ENCODE data around the gene CYP4F2. TPM values are rescaled to one million over a fixed set of nuclear protein-coding genes. Genes with fewer than 3 reads are reported as not detected.
A peak's percentile ranks its signal among the peaks of the same experiment; 100 is the strongest.
"Not testable (repeated sequence)": the region's sequence is repeated elsewhere in the genome, so short reads cannot be mapped to it uniquely, and the experiment has no call there.

The CYP4F2 gene
- total RNA-seq, 5 donors from 2014 or later (not counting 1 experiment from before 2014, with no cell fraction given), result 0.29 TPM; not detected in 4

DNA sequence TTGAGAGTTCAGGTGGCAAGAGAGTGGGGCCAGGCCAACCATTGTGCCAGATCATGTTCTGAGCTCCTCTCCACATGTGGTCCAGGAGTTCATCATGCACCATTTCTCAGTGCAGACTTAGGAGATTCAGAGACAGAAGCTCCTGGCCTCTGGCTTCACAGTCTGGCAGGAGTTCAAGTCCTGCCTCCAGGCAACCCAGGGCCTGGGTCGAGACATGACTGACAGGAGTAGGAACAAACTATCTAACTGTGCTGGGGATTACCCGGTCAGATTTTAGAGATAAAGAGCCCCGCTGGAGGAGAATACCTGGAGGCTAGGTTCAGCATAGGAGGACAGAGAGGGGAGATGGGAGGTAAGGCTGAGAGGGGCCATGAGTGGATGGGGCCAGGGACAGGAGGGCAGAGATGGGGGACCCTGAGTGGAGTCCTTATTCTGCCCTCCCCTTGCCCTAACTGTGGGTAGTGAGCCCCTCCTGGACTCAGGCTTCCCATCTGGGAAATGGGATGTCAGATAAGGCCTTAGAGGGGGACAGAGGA, 37.4 kb upstream of the CYP4F2 start:
- Mint-ChIP-seq H3K36me3 (no peaks in the 10 kb centered on the region), H3K9me3 (peaks cover 0 to 5% (median 0%) of the 10 kb centered on the region in 3 donors), H3K4me3 (no peak overlapping the region), H3K4me1 (no peaks in the 10 kb centered on the region), H3K27me3 (peaks cover 15 to 18% of the 10 kb centered on the region in 2 donors), H3K27ac (no peak overlapping the region)
- ChIA-PET POLR2A (no interaction called here), CTCF (no interaction called here)
- H3K4me1 ChIP-seq (ENCODE audit: control insufficient read depth in 1 of 2, extremely low read depth in 1 of 2, insufficient read depth in 2 of 2, low read length in 2 of 2), result no peaks in the 10 kb centered on the region
- no peaks in the 10 kb centered on the region for H3K9me3 ChIP-seq
- peaks cover 2 to 51% of the 10 kb centered on the region in 2 experiments for H3K27me3 ChIP-seq (replicated peaks in 1 of 2; ENCODE audit: control insufficient read depth in 2 of 2, extremely low read depth in 1 of 2, insufficient read depth in 2 of 2, low read length in 1 of 2)
- H3K27ac ChIP-seq (ENCODE audit: low read length), result no peak overlapping the region
- no peaks in the 10 kb centered on the region for H3K36me3 ChIP-seq (ENCODE audit: control insufficient read depth in 2 of 2, extremely low read depth in 1 of 2, insufficient read depth in 1 of 2, low read length in 1 of 2)
- 70% methylated on average over 3 of the region's 3 CpGs for WGBS (ENCODE audit: insufficient coverage)
- DNase-seq (no peak), ATAC-seq (replicated peaks in 1 of 4) (no peak)
- no peak overlapping the region for H3K4me3 ChIP-seq (ENCODE audit: control insufficient read depth in 1 of 2, extremely low read depth in 1 of 2, low read length in 1 of 2)

DNA sequence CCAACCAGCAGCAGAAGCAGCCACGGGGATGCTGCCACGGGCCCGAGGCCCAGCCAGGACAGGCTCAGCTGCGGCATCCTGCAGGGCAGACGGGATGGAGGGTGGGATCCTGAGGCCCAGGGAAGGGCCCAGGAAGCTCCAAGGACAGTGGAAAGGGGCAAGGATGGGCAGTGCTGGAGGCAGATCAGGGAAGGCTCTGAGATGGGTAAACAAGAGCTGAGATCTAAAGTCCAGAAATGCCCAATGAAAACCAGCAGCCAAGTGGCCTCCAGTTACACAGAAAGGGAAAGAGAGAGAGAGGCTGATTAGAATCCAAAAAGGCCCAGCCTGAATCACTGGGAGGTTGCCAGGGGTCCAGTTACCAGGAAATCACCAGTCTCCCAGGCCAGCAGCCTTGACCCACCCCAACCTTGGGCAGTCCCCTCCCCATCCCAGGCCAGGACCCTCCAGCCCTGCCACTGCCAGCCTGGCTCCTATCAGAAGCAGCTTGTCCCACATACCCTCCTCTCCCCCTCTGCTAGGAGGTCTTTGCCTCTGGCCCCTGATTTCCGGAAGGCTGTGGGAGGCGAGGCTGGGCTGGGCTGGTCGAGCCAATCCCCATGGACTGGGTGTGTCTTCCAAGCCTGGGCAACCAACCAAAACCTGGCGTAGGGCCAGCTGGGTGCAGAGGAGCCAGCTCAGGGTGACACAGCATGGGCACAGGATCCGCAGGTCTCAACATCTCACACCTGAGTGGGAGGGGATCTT, 36.6 kb upstream of the CYP4F2 start, which contains the start of gene CYP4F11:
CYP4F11 (minus strand) TSS at position 198 of the 747 bp plus-strand sequence; CDS start at position 77, 121 bp downstream.
- Histone ChIP-seq H3K36me3 (ENCODE audit: control insufficient read depth in 2 of 2, extremely low read depth in 1 of 2, insufficient read depth in 1 of 2, low read length in 1 of 2) (no peaks in the 10 kb centered on the region), H3K27ac (ENCODE audit: low read length) (no peak within 1 kb of the TSS), H3K9me3 (no peaks in the 10 kb centered on the region), H3K4me1 (ENCODE audit: control insufficient read depth in 1 of 2, extremely low read depth in 1 of 2, insufficient read depth in 2 of 2, low read length in 2 of 2) (no peaks in the 10 kb centered on the region), H3K27me3 (replicated peaks in 1 of 2; ENCODE audit: control insufficient read depth in 2 of 2, extremely low read depth in 1 of 2, insufficient read depth in 2 of 2, low read length in 1 of 2) (peaks cover 2 to 51% of the 10 kb centered on the region in 2 experiments), H3K4me3 (ENCODE audit: control insufficient read depth in 1 of 2, extremely low read depth in 1 of 2, low read length in 1 of 2) (no peak within 1 kb of the TSS)
- peak in 1 of 35 experiments; percentile 6 for DNase-seq
- POLR2A ChIA-PET, result no interaction called here
- 52% methylated on average over 10 of the region's 10 CpGs for WGBS (ENCODE audit: insufficient coverage)
- no peaks in the 10 kb centered on the region for H3K4me1 Mint-ChIP-seq
- H3K4me3 Mint-ChIP-seq, result no peak within 1 kb of the TSS
- H3K27ac Mint-ChIP-seq, result no peak within 1 kb of the TSS
- ATAC-seq (replicated peaks in 1 of 4), result no peak
- H3K36me3 Mint-ChIP-seq, result no peaks in the 10 kb centered on the region
- peaks cover 0 to 5% (median 0%) of the 10 kb centered on the region in 3 donors for H3K9me3 Mint-ChIP-seq
- H3K27me3 Mint-ChIP-seq, result peaks cover 14 to 18% of the 10 kb centered on the region in 2 donors
- CTCF ChIA-PET, result no interaction called here

DNA sequence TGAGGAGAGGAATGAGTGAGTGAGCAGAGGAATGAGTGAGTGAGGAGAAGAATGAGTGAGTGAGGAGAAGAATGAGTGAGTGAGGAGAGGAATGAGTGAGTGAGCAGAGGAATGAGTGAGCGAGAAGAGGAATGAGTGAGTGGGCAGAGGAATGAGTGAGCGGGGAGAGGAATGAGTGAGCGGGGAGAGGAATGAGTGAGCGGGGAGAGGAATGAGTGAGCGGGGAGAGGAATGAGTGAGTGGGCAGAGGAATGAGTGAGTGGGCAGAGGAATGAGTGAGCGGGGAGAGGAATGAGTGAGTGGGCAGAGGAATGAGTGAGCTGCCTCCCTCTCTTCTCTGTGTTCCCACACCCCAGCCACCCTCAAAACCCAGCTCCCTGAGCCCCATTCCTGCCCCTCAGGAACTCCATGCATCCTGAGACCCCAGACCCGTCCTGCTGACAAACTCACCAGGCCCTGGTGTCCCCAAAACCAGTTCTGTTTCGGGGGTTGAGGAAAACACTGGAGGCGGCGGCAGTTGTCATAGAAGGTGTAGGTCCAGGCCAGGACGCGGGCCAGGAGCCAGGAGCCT, 36.0 kb upstream of the CYP4F2 start:
- POLR2A ChIA-PET; CTCF ChIA-PET; DNase-seq; H3K36me3 Mint-ChIP-seq; ATAC-seq (replicated peaks in 1 of 4); H3K9me3 Mint-ChIP-seq; H3K4me3 Mint-ChIP-seq; H3K4me1 ChIP-seq (ENCODE audit: control insufficient read depth in 1 of 2, extremely low read depth in 1 of 2, insufficient read depth in 2 of 2, low read length in 2 of 2); H3K27ac Mint-ChIP-seq; H3K27ac ChIP-seq (ENCODE audit: low read length); H3K9me3 ChIP-seq; H3K4me3 ChIP-seq (ENCODE audit: control insufficient read depth in 1 of 2, extremely low read depth in 1 of 2, low read length in 1 of 2); H3K36me3 ChIP-seq (ENCODE audit: control insufficient read depth in 2 of 2, extremely low read depth in 1 of 2, insufficient read depth in 1 of 2, low read length in 1 of 2); H3K4me1 Mint-ChIP-seq: not testable (repeated sequence)
- H3K27me3 ChIP-seq (replicated peaks in 1 of 2; ENCODE audit: control insufficient read depth in 2 of 2, extremely low read depth in 1 of 2, insufficient read depth in 2 of 2, low read length in 1 of 2), result peaks cover 2 to 52% of the 10 kb centered on the region in 2 experiments
- peaks cover 20 to 24% of the 10 kb centered on the region in 2 donors for H3K27me3 Mint-ChIP-seq
- WGBS (ENCODE audit: insufficient coverage), result 66% methylated on average over 10 of the region's 12 CpGs

DNA sequence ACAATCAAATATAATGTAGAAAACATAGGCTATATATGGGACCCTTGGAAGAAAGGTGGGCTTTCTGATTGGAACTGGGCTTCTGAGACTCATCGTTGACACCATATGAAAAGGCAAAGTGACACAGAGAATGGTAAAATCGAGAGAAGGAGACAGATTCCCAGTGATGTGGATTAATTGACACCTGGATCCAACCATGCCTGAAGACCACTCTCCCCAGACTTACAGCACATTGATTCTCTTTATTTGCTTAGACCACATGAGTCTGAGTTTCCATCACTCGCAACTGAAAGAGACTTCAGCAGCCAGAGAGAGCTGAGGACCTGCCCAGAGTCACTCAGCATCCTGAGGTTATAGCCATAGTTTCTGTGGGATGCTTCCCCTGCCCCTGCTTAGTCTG, 30.4 kb upstream of the CYP4F2 start:
- no peak overlapping the region for H3K4me3 Mint-ChIP-seq
- ChIA-PET POLR2A (no interaction called here), CTCF (no interaction called here)
- no peak overlapping the region for H3K27ac Mint-ChIP-seq
- H3K27me3 Mint-ChIP-seq, result peaks cover 49 to 62% of the 10 kb centered on the region in 2 donors
- ATAC-seq (replicated peaks in 1 of 4) (no peak), DNase-seq (no peak)
- H3K4me1 Mint-ChIP-seq, result no peaks in the 10 kb centered on the region
- no peaks in the 10 kb centered on the region for H3K36me3 ChIP-seq (ENCODE audit: control insufficient read depth in 2 of 2, extremely low read depth in 1 of 2, insufficient read depth in 1 of 2, low read length in 1 of 2)
- no peak overlapping the region for H3K4me3 ChIP-seq (ENCODE audit: control insufficient read depth in 1 of 2, extremely low read depth in 1 of 2, low read length in 1 of 2)
- no peaks in the 10 kb centered on the region for H3K9me3 Mint-ChIP-seq
- no peaks in the 10 kb centered on the region for H3K9me3 ChIP-seq
- peaks cover 0 to 46% of the 10 kb centered on the region in 2 experiments for H3K27me3 ChIP-seq (replicated peaks in 1 of 2; ENCODE audit: control insufficient read depth in 2 of 2, extremely low read depth in 1 of 2, insufficient read depth in 2 of 2, low read length in 1 of 2)
- no peaks in the 10 kb centered on the region for H3K4me1 ChIP-seq (ENCODE audit: control insufficient read depth in 1 of 2, extremely low read depth in 1 of 2, insufficient read depth in 2 of 2, low read length in 2 of 2)
- no peak overlapping the region for H3K27ac ChIP-seq (ENCODE audit: low read length)
- H3K36me3 Mint-ChIP-seq, result no peaks in the 10 kb centered on the region
- WGBS (ENCODE audit: insufficient coverage), result no CpG with 5 or more reads among the region's 3 CpGs

DNA sequence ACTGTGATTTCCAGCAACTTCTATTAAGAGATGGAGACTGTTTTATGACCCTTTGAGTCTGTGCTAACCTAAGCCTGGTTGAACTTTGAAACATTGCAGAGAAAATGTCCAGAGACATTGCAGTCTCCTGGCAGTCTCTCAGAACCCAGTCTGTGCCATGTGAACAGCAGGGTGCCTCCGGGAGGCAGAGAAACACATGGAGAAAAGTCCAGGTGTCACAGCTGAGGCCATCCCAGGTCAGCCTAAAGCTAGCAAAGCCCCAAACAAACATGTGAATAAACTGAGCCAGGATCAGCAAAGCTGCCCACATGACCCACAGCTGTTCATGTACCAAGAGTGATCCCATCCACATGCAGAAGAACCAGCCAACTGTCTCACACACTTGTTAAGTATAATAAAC, 28.6 kb upstream of the CYP4F2 start:
- H3K4me1 Mint-ChIP-seq, result no peaks in the 10 kb centered on the region
- Histone ChIP-seq H3K27ac (ENCODE audit: low read length) (no peak overlapping the region), H3K36me3 (ENCODE audit: control insufficient read depth in 2 of 2, extremely low read depth in 1 of 2, insufficient read depth in 1 of 2, low read length in 1 of 2) (no peaks in the 10 kb centered on the region), H3K9me3 (no peaks in the 10 kb centered on the region), H3K4me3 (ENCODE audit: control insufficient read depth in 1 of 2, extremely low read depth in 1 of 2, low read length in 1 of 2) (no peak overlapping the region), H3K4me1 (ENCODE audit: control insufficient read depth in 1 of 2, extremely low read depth in 1 of 2, insufficient read depth in 2 of 2, low read length in 2 of 2) (no peaks in the 10 kb centered on the region), H3K27me3 (replicated peaks in 1 of 2; ENCODE audit: control insufficient read depth in 2 of 2, extremely low read depth in 1 of 2, insufficient read depth in 2 of 2, low read length in 1 of 2) (peaks cover 0 to 49% of the 10 kb centered on the region in 2 experiments)
- no peaks in the 10 kb centered on the region for H3K9me3 Mint-ChIP-seq
- H3K4me3 Mint-ChIP-seq, result no peak overlapping the region
- DNase-seq, result no peak
- ChIA-PET CTCF (no interaction called here), POLR2A (no interaction called here)
- H3K36me3 Mint-ChIP-seq, result no peaks in the 10 kb centered on the region
- peaks cover 55 to 66% of the 10 kb centered on the region in 2 donors for H3K27me3 Mint-ChIP-seq
- H3K27ac Mint-ChIP-seq, result no peak overlapping the region
- ATAC-seq (replicated peaks in 1 of 4), result no peak
- WGBS (ENCODE audit: insufficient coverage), result no CpG with 5 or more reads among the region's 1 CpG

DNA sequence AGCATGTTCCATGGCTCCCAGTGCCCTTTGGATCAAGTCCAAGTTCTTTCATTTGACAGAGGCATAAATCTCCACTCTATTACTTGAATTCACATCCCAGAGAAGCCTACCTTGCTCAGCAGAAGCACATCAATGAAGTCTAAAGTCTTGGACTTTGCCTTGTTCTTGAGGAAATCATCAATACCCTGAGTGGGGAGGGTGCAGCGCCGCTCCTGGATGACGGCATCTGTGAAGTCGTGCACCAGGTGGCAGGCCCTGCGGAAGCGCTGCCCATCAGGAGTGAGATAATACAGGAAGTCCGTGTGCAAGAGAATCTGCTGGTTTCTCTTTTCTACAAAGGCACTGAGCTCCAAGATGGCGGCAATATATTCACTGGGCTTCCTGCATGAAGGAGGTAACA, 25.8 kb upstream of the CYP4F2 start:
- Mint-ChIP-seq H3K36me3 (no peaks in the 10 kb centered on the region), H3K27me3 (peaks cover 47 to 50% of the 10 kb centered on the region in 2 donors), H3K27ac (no peak overlapping the region), H3K4me1 (no peaks in the 10 kb centered on the region), H3K9me3 (no peaks in the 10 kb centered on the region), H3K4me3 (no peak overlapping the region)
- Histone ChIP-seq H3K36me3 (ENCODE audit: control insufficient read depth in 2 of 2, extremely low read depth in 1 of 2, insufficient read depth in 1 of 2, low read length in 1 of 2) (no peaks in the 10 kb centered on the region), H3K9me3 (no peaks in the 10 kb centered on the region), H3K4me1 (ENCODE audit: control insufficient read depth in 1 of 2, extremely low read depth in 1 of 2, insufficient read depth in 2 of 2, low read length in 2 of 2) (no peaks in the 10 kb centered on the region), H3K27me3 (replicated peaks in 1 of 2; ENCODE audit: control insufficient read depth in 2 of 2, extremely low read depth in 1 of 2, insufficient read depth in 2 of 2, low read length in 1 of 2) (peaks cover 2 to 31% of the 10 kb centered on the region in 2 experiments), H3K4me3 (ENCODE audit: control insufficient read depth in 1 of 2, extremely low read depth in 1 of 2, low read length in 1 of 2) (no peak overlapping the region), H3K27ac (ENCODE audit: low read length) (no peak overlapping the region)
- POLR2A ChIA-PET, result no interaction called here
- no peak for ATAC-seq (replicated peaks in 1 of 4)
- CTCF ChIA-PET, result interaction anchor here in 1 of 2 donors (0.6 kb wide), 1 partner anchor 265 kb away, joined by 3 read pairs; no protein-coding TSS in a partner anchor
- 82% methylated on average over 8 of the region's 8 CpGs for WGBS (ENCODE audit: insufficient coverage)
- DNase-seq, result no peak
